HG02678 (cell line): ENCODE measurements around the gene RAPGEF2.
"Not testable (repeated sequence)": the region's sequence is repeated elsewhere in the genome, so short reads cannot be mapped to it uniquely, and the experiment has no call there.

Experiments
- ATAC-seq: cut with Tn5 transposase; IDR thresholded peaks from one replicate; pipeline ENCODE4 v1.9.1; 2021; ENCODE audit warnings: mild to moderate bottlenecking, moderate library complexity; ENCODE audit not compliant: unreplicated experiment

RAPGEF2 gene

DNA sequence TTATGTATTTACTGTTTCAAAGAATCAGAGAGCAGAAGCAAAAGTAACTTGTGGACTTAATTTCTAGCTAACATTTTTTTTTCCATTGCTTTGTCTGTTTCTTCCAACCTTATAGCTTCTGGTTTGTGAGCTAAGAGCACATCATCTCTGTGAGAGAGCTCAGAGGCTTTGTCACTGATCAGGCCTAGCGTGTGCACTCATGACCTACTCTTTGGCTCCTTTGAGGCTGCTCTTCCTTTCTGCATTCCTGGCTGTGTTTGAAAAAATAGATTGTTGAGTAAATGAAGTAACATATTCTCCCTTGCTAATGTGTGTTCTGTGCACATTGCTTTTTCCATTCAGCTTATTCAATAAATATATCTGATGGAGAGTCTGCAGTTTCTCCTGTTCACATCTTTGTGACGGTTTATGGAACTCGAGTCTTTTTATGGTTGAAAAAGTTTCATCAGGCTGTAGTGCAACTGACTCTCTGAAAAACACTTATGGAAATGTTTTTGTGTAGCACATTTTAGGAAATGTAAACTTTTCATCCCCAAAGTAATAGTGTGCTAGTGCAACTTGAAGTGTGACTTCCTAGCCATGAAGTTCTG lies 133.0 kb downstream of the RAPGEF2 start:
- no peak for ATAC-seq

DNA sequence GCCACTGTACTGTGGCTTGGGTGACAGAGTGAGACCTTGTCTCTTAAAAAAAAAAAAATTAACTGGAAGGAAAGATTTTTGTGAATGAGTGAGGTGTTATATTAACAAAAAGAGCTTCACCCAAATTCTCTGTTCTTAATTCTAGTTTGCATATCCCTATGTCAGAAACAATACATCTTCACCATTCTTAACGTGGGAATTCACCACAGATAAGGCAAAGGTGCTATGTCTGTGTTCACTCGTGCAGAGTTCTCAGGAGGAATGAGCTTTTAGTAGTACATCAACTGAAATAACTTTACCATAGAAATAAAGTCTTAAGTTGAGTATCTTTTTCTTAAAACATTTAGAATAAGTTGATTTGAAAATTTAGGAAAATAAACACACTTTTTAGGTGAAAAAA lies 135.1 kb downstream of the RAPGEF2 start:
- ATAC-seq = peak; percentile 50

DNA sequence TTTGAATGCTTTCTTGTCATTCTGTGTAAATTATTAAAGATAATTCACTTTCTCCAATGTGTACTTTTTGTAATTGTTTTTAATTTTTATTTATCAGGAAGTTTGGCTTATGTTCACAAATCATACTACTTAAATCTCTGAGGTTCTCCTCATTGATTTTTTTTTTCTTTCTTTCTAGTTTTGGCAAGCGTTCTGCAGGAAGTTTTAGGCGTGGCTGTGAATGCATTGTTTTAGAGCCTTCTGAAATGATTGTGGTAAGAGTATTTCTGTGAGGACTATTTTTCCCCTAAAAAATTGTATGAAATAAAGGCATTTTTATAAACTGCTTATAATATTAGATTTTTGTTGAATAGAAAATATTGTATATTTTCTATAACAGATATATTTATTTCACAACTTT lies 135.8 kb downstream of the RAPGEF2 start:
- ATAC-seq = no peak

DNA sequence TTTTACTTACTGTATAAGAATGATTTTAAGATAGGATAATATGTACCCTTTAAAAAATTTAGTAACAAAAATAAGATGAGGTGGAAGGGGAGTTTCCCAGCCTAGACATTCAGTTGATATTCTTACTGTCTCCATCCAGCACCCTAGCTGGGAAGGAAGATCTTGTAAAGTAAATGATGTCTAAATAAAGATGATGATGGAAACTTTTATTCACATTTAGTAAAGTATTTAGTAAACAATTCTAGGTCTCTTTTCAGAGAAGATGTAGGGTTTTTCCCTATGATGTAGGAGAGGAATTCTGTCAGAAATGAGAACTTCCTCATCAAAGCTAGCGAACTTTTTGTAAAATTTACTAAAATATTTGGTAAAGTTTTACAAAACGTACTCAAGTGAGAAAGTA lies 136.8 kb downstream of the RAPGEF2 start:
- ATAC-seq = no peak

DNA sequence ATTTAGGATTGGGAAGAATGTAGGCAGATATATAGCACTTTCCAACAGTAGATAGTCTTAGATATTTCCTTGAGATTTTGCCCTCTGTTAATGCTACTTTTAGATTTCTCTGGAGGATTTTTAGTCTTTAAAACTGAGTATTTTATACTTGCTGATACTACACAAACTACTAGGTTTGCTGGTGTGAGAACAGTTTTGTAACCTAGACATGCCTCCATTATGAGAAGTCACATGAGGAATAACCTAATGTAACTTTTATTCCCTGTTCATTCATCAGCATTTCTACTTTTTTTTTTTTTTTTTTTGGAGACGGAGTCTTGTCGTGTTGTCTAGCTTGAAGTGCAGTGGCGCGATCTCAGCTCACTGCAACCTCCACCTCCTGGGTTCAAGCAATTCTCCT lies 137.2 kb downstream of the RAPGEF2 start:
- ATAC-seq = no peak

DNA sequence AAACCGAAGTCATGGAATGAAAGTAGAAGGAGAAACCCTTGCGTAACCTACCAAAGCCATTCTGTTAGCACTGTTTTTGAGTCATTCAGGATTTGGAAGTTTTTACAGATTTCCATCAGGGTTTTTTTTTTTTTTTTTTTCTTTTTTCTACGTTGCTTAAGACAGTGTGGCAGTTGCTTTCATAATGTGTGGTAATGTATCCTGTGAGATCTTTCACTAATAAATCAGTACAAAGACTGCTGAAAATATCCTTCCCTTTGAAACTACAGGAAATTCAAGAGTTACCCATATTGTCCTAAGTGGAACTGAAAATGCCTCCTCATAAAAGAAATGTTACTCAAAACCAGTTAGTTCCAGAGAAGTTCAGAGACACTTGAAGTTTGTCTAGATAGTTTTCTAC lies 137.8 kb downstream of the RAPGEF2 start:
- ATAC-seq = no peak

DNA sequence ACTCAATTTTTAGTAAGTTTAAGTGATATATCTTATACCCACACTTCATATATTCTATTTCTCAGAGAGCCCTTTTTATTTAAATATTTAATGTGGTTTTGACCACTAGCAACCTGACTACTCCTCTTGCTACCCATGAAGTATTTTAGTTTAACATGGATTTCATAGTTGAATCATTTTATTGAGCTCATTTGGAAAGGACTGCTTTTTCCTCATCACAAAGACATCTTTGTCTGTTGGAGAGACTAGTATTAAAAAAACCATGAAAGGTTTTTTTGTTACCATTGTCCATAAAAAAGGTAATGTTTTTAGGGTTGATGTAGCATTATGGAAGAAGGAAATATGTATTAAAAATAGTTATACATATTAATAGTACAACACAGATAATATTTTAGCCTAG lies 139.5 kb downstream of the RAPGEF2 start:
- ATAC-seq = no peak

DNA sequence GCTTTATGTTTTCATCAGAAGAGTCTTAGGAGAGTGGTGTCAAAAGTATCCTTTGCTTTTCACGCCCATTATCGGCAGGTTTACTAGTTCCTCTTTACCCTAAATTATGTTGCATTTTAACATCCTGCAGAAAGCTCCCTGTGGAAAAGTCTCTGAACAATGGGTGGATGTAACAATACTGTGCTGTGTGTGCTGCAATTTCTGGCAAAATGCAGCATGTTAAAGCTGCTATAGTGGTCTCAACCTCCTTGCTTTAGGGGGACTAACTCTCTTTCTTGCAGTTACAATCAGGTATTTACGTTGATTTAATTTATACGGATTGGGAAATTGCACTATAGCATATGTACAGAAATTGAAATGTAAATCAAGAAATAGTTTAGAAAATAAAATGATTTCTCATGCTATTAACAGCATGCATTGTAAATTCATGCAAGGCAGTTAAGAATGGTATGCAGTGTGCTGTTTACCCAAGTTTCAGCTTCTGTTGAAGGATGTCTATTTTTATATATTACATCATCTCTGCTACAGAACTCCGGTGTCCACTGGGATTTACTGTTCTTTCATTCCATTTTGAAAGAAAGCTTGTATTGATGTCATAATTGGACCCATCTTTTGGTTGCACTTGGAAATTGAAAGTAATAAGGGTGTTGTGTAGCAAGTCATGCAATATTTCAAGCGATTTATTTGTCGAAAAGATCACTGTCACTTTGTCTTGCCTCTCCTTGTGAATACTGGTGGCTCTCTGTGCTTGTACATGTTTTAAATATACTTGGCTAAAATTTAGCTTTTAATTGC lies 145.7 kb downstream of the RAPGEF2 start:
- ATAC-seq = no peak

DNA sequence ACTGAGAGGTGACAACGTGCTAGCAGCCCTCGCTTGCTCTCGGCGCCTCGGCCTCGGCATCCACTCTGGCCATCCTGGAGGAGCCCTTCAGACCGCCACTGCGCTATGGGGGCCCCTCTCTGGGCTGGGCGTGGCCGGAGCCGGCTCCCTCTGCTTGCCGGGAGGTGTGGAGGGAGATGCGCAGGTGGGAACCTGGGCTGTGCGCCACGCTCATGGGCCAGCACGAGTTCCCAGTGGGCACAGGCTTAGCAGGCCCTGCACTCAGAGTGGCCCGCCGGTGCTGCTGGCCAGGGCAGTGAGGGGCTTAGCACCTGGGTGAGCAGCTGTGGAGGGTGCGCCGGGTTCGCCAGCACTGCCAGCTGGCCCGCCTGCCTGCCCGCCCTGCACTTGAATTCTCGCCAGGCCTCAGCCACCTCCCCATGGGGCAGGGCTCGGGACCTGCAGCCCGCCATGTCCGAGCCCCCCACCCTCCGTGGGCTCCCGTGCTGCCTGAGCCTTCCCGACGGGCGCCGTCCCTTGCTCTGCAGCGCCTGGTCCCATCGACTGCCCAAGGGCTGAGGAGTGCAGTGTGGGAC lies 148.0 kb downstream of the RAPGEF2 start:
- no peak for ATAC-seq

DNA sequence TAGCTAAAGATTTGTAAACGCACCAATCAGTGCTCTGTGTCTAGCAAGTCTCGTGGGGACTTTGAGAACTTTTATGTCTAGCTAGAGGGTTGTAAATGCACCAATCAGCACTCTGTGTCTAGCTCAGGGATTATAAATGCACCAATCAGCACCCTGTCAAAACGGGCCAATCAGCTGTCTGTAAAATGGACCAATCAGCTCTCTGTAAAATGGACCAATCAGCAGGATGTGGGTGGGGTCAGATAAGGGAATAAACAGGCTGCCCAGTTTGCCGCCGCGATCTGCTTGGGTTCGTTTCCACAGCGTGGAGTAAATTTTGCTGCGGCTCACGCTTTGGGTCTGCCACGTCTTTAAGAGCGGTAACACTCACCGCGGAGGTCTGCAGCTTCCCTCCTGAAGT lies 148.7 kb downstream of the RAPGEF2 start:
- ATAC-seq = not testable (repeated sequence)

DNA sequence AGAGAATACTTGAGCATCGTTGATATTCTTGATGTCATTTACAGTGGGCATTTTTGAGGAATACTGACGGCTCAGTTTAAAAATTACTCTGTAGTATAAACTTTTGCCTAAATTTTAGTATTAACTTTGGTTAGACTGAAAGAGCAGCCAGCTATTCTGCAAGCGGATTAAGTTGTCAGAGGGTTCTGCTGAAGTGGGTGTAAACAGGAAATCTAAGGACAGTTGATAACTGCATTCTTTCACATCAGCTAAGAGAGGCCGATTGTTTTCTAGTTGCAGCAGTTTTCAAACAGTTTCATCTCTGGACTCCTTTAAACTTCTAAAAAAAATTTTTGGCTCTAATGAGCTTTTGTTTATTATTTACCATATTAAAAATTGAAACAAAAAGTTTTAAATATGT lies 149.6 kb downstream of the RAPGEF2 start:
- no peak for ATAC-seq

DNA sequence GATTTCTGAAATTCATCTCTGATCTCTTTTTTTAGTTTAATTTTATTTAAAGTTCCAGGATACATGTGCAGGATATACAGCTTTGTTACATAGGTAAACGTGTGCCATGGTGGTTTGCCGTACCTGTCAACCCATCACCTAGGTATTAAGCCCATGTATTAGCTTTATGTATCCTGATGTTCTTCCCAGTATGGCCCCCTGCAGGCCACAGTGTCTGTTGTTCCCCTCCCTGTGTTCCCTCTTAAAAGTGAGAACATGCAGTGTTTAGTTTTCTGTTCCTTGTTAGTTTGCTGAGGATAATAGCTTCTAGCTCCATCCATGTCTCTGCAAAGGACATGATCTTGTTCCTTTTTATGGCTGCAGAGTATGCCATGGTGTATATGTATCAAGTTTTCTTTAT lies 153.2 kb downstream of the RAPGEF2 start:
- no peak for ATAC-seq

DNA sequence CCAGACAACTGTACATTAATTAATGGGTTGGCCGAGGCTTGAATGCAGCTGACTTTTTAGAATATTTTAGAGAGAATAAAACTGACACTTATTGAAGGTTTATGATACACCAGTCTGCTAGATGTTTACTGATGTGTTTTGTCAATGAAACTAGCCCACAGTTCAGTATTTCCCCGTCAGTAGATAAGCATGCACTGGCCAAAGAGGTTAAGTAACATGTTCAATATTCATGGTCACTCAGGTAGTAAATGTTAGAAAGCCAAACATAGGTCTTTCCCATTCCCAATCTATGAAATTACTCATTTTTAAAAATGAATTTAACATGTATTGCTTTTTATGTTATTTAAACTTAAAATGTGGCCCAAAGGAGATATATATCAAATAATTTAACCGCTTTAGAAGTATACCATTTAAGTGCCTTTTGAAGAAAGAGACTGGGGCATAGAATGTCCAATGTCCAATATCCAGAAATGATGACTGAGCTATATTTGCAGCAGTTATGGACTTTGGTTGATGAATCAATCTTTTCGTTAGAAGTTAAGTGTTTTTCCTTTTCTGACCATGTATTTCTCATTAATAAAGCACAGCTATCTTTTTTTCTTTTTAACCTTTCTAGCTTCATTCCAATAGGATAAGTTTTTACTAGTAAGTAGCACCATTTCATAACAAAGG lies 156.1 kb downstream of the RAPGEF2 start:
- no peak for ATAC-seq

DNA sequence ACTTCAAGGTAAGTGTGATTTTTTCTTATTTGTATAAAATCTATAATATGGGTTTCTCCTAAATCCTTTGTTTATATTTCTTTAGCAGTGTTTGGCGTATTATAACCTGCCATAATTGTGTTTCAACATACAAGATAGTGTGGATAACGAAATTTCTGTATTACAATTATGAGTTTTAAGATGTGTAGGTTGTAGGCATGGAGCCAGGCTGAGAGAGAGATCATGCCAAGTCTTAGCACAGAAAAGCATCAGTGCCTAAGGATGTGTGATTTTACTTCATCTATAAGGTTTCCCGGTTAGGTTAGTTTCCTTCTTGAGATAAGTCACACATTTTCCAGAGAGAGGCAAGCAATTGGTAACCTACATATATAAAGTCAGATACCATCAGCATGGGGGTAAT lies 161.2 kb downstream of the RAPGEF2 start:
- ATAC-seq = no peak

DNA sequence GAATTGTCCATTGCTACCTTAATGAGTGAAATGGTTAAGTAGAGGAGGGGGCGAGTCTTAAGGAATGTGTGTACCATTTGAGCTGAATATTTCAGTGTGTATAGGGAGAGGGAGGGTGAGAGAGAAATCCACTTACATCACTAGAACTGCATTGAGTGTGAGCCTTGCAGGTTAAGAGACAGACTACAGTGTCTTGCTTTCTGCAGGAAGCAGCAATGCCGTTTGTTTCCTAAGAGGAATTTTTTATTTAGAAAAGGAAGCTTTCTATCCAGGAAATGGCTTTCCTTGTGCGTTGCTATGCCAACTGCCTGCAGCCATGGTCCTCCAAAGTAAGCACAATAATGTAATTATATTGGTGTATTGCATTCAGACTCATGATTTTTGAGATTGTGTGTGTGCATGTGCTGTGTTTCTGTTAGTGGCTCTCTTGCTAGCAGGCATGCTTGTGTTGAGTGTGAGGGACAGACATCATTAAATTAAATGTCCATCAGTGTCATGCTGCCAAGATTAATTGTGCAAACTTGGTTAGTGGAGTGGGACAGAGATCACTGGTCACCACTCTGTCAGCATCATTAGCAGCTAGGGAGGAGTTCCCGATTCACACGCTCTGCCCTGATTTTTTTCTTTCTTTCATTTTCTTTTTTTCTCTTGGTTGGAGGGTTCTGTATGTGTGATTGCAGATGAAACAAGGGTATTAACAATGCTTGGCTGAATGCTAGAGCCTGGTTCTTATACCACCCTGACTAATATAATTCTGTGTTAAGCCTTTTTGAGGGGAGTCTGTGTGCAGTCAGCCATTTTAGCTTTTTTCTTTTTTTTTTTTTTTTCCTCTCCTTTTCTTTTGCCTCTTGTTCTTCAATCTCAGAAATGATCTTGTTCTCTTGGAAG lies 164.3 kb downstream of the RAPGEF2 start:
- ATAC-seq = no peak

DNA sequence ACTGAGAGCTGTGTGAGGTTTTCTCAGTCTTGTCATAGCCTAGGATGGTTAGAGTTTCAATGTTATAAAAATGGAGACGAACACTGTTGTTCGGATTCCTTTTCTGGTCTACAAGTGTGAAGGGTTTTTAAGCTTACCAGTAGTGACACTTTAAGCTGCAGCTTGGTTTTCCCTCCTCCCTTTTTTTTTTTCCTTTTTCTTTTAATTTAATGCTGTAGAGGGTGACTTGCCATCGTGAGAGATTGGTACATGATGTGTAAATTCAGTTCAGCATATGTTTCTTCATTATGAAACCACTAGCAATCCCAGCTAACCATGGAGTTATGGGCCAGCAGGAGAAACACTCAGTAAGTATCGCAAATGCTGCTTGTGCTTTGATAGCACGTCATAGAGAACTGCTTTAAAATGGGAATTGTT lies 165.0 kb downstream of the RAPGEF2 start:
- no peak for ATAC-seq

DNA sequence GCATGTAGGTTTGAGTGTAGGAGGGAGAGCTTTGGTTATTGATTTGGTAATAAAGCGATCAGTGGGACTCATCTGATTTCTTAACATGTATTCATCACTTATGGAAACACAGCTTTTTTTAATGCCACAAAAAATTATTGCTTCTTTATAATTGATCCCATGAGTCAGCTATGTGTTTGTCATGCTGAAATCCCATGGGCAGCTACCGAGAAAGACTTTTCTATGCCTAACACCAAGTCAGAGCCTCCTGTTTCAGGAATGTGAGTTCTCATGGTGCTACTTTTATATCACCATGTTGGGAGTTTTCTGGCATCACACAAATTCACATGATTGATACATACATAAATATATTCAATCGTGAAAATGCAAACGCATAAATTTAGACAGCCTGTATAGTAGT lies 165.7 kb downstream of the RAPGEF2 start:
- no peak for ATAC-seq

DNA sequence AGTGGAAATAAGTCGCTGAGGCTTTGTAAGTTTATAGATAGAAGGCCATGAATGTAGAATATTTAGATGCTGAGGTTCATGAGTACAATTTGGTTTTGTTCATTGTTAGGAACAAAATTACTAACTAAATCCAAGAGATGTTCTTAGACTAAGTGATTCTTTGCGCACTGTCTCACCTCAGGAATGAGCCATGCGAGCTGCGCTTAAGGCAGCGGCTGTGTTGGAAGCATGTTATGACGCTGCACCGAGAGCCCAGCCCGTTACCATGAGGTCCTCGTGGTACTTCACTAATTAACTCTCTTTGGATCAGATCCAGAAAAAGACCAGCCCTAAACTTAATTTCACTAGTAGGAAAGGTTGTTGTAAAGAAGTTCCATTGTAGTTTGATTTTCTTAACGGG lies 166.2 kb downstream of the RAPGEF2 start:
- no peak for ATAC-seq

DNA sequence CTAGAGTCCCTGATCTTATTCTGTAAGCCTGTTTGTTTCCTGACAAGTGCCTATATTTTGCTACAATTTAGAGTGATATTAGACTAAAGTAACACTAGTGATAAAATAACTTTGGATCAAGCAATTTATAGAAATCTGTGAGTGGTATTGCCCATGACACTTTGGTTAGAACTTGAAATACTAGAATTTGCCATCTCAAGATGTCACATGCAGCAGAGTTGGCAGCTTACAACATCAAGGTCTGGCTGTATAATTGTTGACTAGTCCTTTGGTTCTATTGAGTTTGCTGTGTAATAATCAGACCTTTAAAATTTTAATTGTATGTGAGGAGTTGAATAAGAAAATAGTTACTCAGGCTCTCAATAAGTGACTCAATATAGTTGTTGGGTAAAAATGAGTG lies 167.1 kb downstream of the RAPGEF2 start:
- ATAC-seq = no peak

DNA sequence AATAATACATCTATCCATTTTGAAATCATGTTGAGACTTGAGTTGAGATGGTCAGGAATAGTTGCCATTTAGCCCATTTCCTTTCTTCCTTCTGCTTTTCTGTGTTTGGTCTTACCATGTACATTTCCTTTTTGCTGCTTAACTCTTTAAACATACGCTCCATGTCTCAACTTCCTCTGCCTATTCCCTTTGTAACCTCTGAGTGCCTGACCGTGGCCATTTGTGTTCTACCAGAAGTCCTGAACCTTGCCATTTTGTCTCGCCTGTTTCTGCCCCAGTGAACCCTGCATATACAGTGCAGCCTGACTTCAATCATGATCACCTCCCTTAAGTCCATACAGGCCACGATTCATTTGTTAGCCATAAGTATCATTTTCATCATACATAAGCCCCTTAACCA lies 169.0 kb downstream of the RAPGEF2 start:
- no peak for ATAC-seq
